ENCODE measurements around the gene ADIPOR2.
"Not testable (repeated sequence)": the region's sequence is repeated elsewhere in the genome, so short reads cannot be mapped to it uniquely, and the experiment has no call there.

- not testable (repeated sequence) for TF ChIP-seq CTCF (IDR thresholded peaks at IDR 0.05; ENCODE audit: low read length); EZH2 (IDR thresholded peaks at IDR 0.05; ENCODE audit: borderline replicate concordance, low read length)
These were observed 127.1 kb downstream of the ADIPOR2 start for GRCh38 chr12:1817928-1818327.

All from OCI-LY1 (cell line).